ENCODE results near the gene NR2C2.
"Not testable (repeated sequence)": the region's sequence is repeated elsewhere in the genome, so short reads cannot be mapped to it uniquely, and the experiment has no call there.

NR2C2 gene

GRCh38 chr3:14947100-14947885 is at the start of gene NR2C2:
TSS of gene NR2C2 (plus strand) at chr3:14947583. CDS start at chr3:15003915, 56,332 bp downstream.
- DNase-seq (ENCODE audit: low read depth), result peak; percentile 73

- no peak for DNase-seq (ENCODE audit: low read depth)
Measured at GRCh38 chr3:14898929-14899328, 48.5 kb upstream of the NR2C2 start.

GRCh38 chr3:14899993-14900618 is 47.3 kb upstream of the NR2C2 start:
- no peak for DNase-seq (ENCODE audit: low read depth)

- DNase-seq (ENCODE audit: low read depth), result no peak
Measured at GRCh38 chr3:14900881-14901873, 46.2 kb upstream of the NR2C2 start.

GRCh38 chr3:14902719-14903118 is 44.7 kb upstream of the NR2C2 start:
- DNase-seq (ENCODE audit: low read depth), result no peak

- DNase-seq (ENCODE audit: low read depth), result not testable (repeated sequence)
Measured at GRCh38 chr3:14903501-14903900, 43.9 kb upstream of the NR2C2 start.

- no peak for DNase-seq (ENCODE audit: low read depth)
Measured at GRCh38 chr3:14905055-14905657, 42.2 kb upstream of the NR2C2 start.

- no peak for DNase-seq (ENCODE audit: low read depth)
Measured at GRCh38 chr3:14906355-14906971, 40.9 kb upstream of the NR2C2 start.

GRCh38 chr3:14907043-14907966 is 40.1 kb upstream of the NR2C2 start:
- no peak for DNase-seq (ENCODE audit: low read depth)

- no peak for DNase-seq (ENCODE audit: low read depth)
Measured at GRCh38 chr3:14909250-14909649, 38.1 kb upstream of the NR2C2 start.

GRCh38 chr3:14911651-14912050 is 35.7 kb upstream of the NR2C2 start:
- no peak for DNase-seq (ENCODE audit: low read depth)

- DNase-seq (ENCODE audit: low read depth), result no peak
Measured at GRCh38 chr3:14913071-14913925, 34.1 kb upstream of the NR2C2 start.

GRCh38 chr3:14913926-14914778 is 33.2 kb upstream of the NR2C2 start:
- no peak for DNase-seq (ENCODE audit: low read depth)

- DNase-seq (ENCODE audit: low read depth), result no peak
Measured at GRCh38 chr3:14914779-14915117, 32.6 kb upstream of the NR2C2 start.

- DNase-seq (ENCODE audit: low read depth), result no peak
Measured at GRCh38 chr3:14915636-14916222, 31.7 kb upstream of the NR2C2 start.

GRCh38 chr3:14918356-14918860 is 29.0 kb upstream of the NR2C2 start:
- no peak for DNase-seq (ENCODE audit: low read depth)

- DNase-seq (ENCODE audit: low read depth), result no peak
Measured at GRCh38 chr3:14920536-14920935, 26.8 kb upstream of the NR2C2 start.

- DNase-seq (ENCODE audit: low read depth), result peak; percentile 71
Measured at GRCh38 chr3:14921034-14921616, 26.3 kb upstream of the NR2C2 start.
